ENCODE measurements around the gene FGF14.

Gene FGF14

GRCh38 chr13:101875091-101875490, 526.8 kb downstream of the FGF14 start:
- Histone ChIP-seq H3K4me3 (replicated peaks; ENCODE audit: low read depth, low read length) (no peak overlapping the region), H3K27me3 (replicated peaks; ENCODE audit: control insufficient read depth, insufficient read depth, low read length) (no peaks in the 10 kb centered on the region), H3K36me3 (ENCODE audit: control insufficient read depth, insufficient read depth, low read length) (no peaks in the 10 kb centered on the region)
- DNase-seq (ENCODE audit: extremely low read depth, insufficient read length): no peak
- no peak for TF ChIP-seq CTCF (IDR thresholded peaks at IDR 0.05; ENCODE audit: insufficient read depth, low read length, poor library complexity, severe bottlenecking)

GRCh38 chr13:101869553-101869952, 532.3 kb downstream of the FGF14 start:
- no peaks in the 10 kb centered on the region for H3K27me3 ChIP-seq (replicated peaks; ENCODE audit: control insufficient read depth, insufficient read depth, low read length)
- H3K4me3 ChIP-seq (replicated peaks; ENCODE audit: low read depth, low read length): no peak overlapping the region
- DNase-seq (ENCODE audit: extremely low read depth, insufficient read length): no peak
- TF ChIP-seq CTCF (IDR thresholded peaks at IDR 0.05; ENCODE audit: insufficient read depth, low read length, poor library complexity, severe bottlenecking): no peak
- H3K36me3 ChIP-seq (ENCODE audit: control insufficient read depth, insufficient read depth, low read length): no peaks in the 10 kb centered on the region

- no peak for DNase-seq (ENCODE audit: extremely low read depth, insufficient read length)
- no peak for TF ChIP-seq CTCF (IDR thresholded peaks at IDR 0.05; ENCODE audit: insufficient read depth, low read length, poor library complexity, severe bottlenecking)
- no peaks in the 10 kb centered on the region for H3K27me3 ChIP-seq (replicated peaks; ENCODE audit: control insufficient read depth, insufficient read depth, low read length)
- no peak overlapping the region for H3K4me3 ChIP-seq (replicated peaks; ENCODE audit: low read depth, low read length)
- H3K36me3 ChIP-seq (ENCODE audit: control insufficient read depth, insufficient read depth, low read length): no peaks in the 10 kb centered on the region
Observed at GRCh38 chr13:101868585-101869469, 533.0 kb downstream of the FGF14 start.

GRCh38 chr13:101866889-101867581, 534.8 kb downstream of the FGF14 start:
- Histone ChIP-seq H3K36me3 (ENCODE audit: control insufficient read depth, insufficient read depth, low read length) (no peaks in the 10 kb centered on the region), H3K27me3 (replicated peaks; ENCODE audit: control insufficient read depth, insufficient read depth, low read length) (no peaks in the 10 kb centered on the region), H3K4me3 (replicated peaks; ENCODE audit: low read depth, low read length) (no peak overlapping the region)
- DNase-seq (ENCODE audit: extremely low read depth, insufficient read length): no peak
- no peak for TF ChIP-seq CTCF (IDR thresholded peaks at IDR 0.05; ENCODE audit: insufficient read depth, low read length, poor library complexity, severe bottlenecking)

- DNase-seq (ENCODE audit: extremely low read depth, insufficient read length): no peak
- TF ChIP-seq CTCF (IDR thresholded peaks at IDR 0.05; ENCODE audit: insufficient read depth, low read length, poor library complexity, severe bottlenecking): no peak
- no peaks in the 10 kb centered on the region for H3K27me3 ChIP-seq (replicated peaks; ENCODE audit: control insufficient read depth, insufficient read depth, low read length)
- no peaks in the 10 kb centered on the region for H3K36me3 ChIP-seq (ENCODE audit: control insufficient read depth, insufficient read depth, low read length)
- H3K4me3 ChIP-seq (replicated peaks; ENCODE audit: low read depth, low read length): no peak overlapping the region
Observed at GRCh38 chr13:101858860-101859259, 543.0 kb downstream of the FGF14 start.
